RWPE1 (cell line): ENCODE data around the gene DNAJC17.

Source experiments
- CTCF ChIA-PET: fragments of 350-600 bp; sonication (Branson Sonifier 250); formaldehyde crosslinking; extraction: SDS; loops from one replicate; lab custom pipeline; 2021; lab: Yijun Ruan, JAX
- POLR2A ChIA-PET: fragments of 400-600 bp; formaldehyde crosslinking; extraction: SDS; loops from one replicate; lab custom pipeline; 2020; ENCODE audit warnings: antibody characterized with exemption; ENCODE audit not compliant: low non-redundant PET; lab: Yijun Ruan, JAX
- DNase-seq: peaks from one replicate; pipeline ENCODE4 v3.0.0; 2012; ENCODE audit warnings: low spot score
- H3K27ac ChIP-seq: fragments of 450-650 bp; 2 replicates; pipeline ENCODE4 v1.5.1; 2017
- TF ChIP-seq, protein P1 (sequence below): fragments of 450-650 bp; conservative IDR thresholded peaks from 2 replicates; pipeline ENCODE4 v1.5.1; 2017; ENCODE audit warnings: low read depth, mild to moderate bottlenecking

DNAJC17 gene

DNA sequence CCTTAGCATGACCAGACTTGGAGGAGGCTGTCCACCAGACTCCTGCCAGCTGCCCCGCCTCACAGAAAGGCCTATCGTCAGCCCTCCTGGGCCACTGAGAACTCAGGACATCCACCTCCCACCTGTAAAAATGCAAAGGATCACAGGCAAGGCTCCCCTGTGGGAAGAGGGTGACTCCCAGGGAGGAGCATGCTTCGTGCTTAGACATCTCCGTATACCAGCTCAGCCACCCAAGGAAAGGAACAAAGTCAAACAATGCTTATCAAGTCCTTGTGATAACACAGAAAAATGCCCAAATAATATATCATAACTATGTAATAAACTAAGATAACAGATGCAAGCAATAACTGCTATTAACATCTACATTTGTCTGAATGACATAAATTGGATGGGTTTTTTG is 56.4 kb downstream of the DNAJC17 start:
- H3K27ac ChIP-seq: no peak overlapping the region
- POLR2A ChIA-PET: no interaction called here
- DNase-seq: no peak
- TF ChIP-seq, protein P1, sequence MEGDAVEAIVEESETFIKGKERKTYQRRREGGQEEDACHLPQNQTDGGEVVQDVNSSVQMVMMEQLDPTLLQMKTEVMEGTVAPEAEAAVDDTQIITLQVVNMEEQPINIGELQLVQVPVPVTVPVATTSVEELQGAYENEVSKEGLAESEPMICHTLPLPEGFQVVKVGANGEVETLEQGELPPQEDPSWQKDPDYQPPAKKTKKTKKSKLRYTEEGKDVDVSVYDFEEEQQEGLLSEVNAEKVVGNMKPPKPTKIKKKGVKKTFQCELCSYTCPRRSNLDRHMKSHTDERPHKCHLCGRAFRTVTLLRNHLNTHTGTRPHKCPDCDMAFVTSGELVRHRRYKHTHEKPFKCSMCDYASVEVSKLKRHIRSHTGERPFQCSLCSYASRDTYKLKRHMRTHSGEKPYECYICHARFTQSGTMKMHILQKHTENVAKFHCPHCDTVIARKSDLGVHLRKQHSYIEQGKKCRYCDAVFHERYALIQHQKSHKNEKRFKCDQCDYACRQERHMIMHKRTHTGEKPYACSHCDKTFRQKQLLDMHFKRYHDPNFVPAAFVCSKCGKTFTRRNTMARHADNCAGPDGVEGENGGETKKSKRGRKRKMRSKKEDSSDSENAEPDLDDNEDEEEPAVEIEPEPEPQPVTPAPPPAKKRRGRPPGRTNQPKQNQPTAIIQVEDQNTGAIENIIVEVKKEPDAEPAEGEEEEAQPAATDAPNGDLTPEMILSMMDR: no peak
- CTCF ChIA-PET: interaction anchor here (1.0 to 1.2 kb wide), 3 partner anchors 28 to 143 kb away, joined by 3 to 5 read pairs (median 3); partner anchors contain the start of gene VPS18

DNA sequence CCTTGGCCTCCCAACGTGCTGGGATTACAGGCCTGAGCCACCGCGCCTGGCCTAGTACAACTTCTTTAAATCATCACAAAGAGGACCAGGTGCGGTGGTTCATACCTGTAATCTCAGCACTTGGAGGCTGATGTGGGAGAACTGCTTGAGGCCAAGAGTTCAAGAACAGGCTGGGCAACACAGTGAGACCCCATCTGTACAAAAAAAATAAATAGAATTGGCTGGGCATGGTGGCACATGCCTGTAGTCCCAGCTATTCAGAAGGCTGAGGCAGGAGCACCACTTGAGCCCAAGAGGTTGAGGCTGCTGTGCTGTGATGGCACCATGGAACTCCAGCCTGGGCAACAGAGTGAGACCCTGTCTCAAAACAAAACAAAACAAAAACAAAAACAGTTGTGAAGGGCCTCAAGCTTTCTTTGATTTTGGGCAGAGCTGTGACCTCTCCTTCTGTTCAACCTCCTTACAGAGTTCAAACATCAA is 58.1 kb downstream of the DNAJC17 start:
- CTCF ChIA-PET: interaction anchor here (1.5 kb wide), 1 partner anchor 33 kb away, joined by 6 read pairs; no protein-coding TSS in a partner anchor
- POLR2A ChIA-PET: no interaction called here
- TF ChIP-seq, protein P1: no peak
- DNase-seq: no peak
- H3K27ac ChIP-seq: no peak overlapping the region; the same call in 1 of the 2 replicates

DNA sequence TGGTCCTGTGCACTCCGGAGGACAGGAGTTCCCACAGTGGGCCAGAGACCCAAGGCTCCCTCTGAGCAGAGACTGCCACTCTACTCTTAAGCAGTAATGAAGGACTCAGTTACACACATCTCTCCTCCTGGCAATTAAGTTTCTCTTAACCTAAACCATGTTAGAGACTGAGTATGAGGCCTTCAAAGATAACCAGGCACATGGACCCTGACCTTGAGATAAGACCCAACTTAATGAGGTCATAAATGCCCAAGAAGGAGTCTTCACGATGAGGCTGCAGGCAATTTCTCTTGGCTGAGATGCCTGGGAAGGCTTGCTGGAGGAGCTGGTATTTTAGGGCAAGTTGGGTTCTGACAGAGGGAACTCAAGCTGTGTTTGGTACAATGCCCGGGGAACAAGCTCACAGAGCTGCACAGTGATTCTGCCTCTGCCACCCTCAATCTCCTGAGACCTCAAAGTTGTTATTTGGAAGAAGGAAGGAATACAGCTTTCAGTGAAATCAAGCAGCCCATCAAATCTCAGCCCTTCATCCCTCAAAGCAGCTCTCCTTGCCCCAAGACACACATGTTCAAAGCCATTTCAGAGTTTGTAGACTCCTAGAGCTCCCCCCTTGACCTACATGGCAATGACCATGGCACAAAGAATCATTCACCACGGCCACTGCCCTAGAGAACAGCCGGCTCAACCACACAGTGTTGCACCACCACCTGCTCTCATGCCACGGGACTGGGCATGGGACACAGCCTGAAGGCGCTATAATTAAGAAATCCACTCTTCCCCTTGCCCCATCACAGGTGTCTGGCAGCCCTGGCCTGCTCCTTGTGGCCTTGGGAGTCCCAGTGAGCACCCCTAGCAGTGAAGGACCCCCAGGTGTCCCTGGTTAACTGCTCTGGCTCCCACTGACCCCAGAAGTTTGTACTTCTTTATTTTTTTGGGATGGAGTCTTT is 59.3 kb downstream of the DNAJC17 start:
- POLR2A ChIA-PET: no interaction called here
- no peak for DNase-seq
- CTCF ChIA-PET: interaction anchor here (1.2 to 2.2 kb wide), 7 partner anchors 17 to 228 kb away, joined by 3 to 27 read pairs (median 5); partner anchors contain the start of genes C15orf62 and GCHFR
- peak overlapping the region; percentile 86 for H3K27ac ChIP-seq
- TF ChIP-seq, protein P1: no peak

DNA sequence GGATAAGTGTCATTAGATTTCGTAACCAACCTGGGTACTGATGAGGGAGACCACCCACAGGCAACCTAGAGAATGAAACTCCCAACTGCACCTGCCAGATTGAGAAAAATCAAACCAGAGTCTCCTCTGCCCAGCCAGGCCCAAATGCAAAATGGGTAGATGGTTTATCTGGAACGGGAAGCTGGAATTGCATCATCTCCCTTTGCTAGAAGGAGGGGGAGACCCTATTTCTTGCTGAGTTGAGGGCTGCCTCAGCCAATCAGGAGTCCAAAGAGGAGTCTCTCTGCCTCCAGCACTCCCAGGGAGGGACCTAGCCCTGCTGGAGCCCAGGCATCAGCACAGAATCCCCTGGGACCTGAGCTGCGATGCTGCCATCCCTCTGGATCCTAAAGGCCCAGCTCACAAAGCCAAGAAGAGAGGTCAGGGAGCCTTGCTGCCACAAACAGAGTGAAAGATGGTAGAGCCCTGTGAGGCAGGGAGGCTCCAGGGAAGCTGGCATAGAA is 60.3 kb downstream of the DNAJC17 start:
- POLR2A ChIA-PET: interaction anchor here (0.7 kb wide), 1 partner anchor 18 kb away, joined by 3 read pairs; no protein-coding TSS in a partner anchor
- TF ChIP-seq, protein P1: no peak
- DNase-seq: no peak
- peak overlapping the region; percentile 86 for H3K27ac ChIP-seq
- CTCF ChIA-PET: interaction anchor here (0.6 to 2.2 kb wide), 11 partner anchors 18 to 307 kb away, joined by 3 to 27 read pairs (median 8); partner anchors contain the start of genes C15orf62 and GCHFR

DNA sequence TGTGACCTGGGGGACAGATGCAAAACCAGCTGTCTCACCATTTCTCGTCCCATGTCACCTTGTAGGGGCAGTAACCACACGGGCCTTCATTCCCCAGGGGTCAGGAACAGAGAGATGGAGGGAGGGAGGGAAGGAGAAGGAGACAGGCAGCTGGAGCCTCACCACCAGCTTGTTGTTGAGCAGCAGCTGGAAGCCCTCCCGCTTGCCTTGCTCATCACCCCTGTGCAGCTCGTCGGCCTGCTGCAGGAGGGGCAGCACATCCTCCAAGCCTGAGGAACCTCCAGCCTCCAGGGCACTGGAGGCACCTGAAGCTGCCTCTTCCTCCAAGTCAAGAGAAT is 62.5 kb downstream of the DNAJC17 start:
- H3K27ac ChIP-seq: peak overlapping the region; percentile 86
- DNase-seq: no peak
- TF ChIP-seq, protein P1: no peak
- POLR2A ChIA-PET: no interaction called here
- CTCF ChIA-PET: interaction anchor here (0.6 to 1.1 kb wide), 8 partner anchors 19 to 197 kb away, joined by 3 to 8 read pairs (median 4); partner anchors contain the start of gene GCHFR
